Muscle layer of duodenum (tissue), 2 donors: ENCODE results near the gene HIP1.

ENCODE experiments used
- H3K27ac ChIP-seq: one replicate; pipeline ENCODE4 v1.7.0; 2013; ENCODE audit warnings: mild to moderate bottlenecking, low read length
- H3K27me3 ChIP-seq: one replicate; pipeline ENCODE4 v1.7.0; 2013; ENCODE audit warnings: low read depth, mild to moderate bottlenecking, control low read depth, low read length
- H3K36me3 ChIP-seq, 2 donors: one replicate each; pipeline ENCODE4 v1.7.0; 2013; ENCODE audit warnings: low read length in 2 of 2, control low read depth in 1 of 2, mild to moderate bottlenecking in 1 of 2; ENCODE audit not compliant: insufficient read depth in 2 of 2, control insufficient read depth in 1 of 2
- H3K4me1 ChIP-seq, 2 donors: one replicate each; pipeline ENCODE4 v1.7.0; 2013; ENCODE audit warnings: low read length in 2 of 2, mild to moderate bottlenecking in 2 of 2, control low read depth in 1 of 2, moderate library complexity in 1 of 2; ENCODE audit not compliant: insufficient read depth in 2 of 2, control insufficient read depth in 1 of 2
- H3K4me3 ChIP-seq, 2 donors: one replicate each; pipeline ENCODE4 v1.7.0; 2013; ENCODE audit warnings: low read length in 2 of 2, low read depth in 1 of 2, mild to moderate bottlenecking in 1 of 2
- H3K9me3 ChIP-seq, 2 donors: one replicate each; pipeline ENCODE4 v1.7.0; 2013; ENCODE audit warnings: low read length in 2 of 2, control low read depth in 1 of 2, mild to moderate bottlenecking in 1 of 2; ENCODE audit not compliant: control insufficient read depth in 1 of 2
- donor health status: healthy.

Gene HIP1

DNA sequence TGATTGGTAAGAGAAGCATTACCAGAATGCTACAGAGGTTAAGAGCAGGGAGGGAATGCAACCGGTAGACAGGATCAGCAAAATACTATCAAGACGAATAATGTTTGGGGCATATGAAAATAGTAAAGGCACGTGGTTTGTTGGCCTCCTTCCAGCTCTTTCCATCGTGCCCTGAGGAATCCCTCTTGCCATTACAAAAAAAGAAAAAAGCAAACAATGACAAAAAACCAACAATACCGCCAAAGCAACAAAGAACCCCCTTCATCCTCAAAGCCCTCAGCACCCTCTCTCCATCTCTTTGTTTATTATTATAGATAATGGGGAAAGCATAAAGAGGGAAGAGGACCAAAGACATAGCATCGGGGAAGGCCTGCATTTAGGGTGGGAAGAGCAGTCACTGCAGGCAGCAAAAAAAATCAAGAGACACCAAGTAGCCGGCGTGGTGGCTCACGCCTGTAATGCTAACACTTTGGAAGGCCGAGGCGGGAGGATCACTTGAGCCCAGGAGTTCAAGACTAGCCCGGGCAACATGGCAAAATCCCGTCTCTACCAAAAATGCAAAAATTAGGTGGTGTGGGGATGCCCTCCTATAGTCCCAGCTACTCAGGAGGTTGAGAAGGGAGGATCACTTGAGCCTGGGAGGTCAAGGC, 78.0 kb downstream of the HIP1 start:
- Histone ChIP-seq H3K4me1 (no peaks in the 10 kb centered on the region), H3K9me3 (no peaks in the 10 kb centered on the region), H3K4me3 (no peak overlapping the region), H3K36me3 (no peaks in the 10 kb centered on the region), H3K27me3 (no peaks in the 10 kb centered on the region), H3K27ac (no peak overlapping the region)

DNA sequence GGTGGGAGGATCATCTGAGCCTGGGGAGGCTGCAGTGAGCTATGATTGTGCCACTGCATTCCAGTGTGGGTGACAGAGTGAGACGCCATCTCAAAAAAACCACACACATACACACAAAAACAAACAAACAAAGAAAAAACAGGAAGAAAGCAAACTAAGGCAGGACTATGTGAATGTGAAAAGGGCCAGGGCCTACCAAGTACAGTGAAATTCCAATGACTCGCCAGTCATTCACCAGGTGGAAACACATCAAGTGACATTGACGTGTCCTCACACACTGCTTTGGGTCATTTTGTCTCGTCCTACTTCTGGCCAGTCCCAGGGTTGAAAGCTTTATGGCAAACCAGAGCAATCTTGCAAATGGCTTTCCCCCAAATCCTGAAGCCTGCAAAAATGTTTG, 79.9 kb downstream of the HIP1 start:
- Histone ChIP-seq H3K36me3 (no peaks in the 10 kb centered on the region), H3K4me3 (no peak overlapping the region), H3K4me1 (no peaks in the 10 kb centered on the region), H3K27me3 (no peaks in the 10 kb centered on the region), H3K9me3 (no peaks in the 10 kb centered on the region), H3K27ac (no peak overlapping the region)

DNA sequence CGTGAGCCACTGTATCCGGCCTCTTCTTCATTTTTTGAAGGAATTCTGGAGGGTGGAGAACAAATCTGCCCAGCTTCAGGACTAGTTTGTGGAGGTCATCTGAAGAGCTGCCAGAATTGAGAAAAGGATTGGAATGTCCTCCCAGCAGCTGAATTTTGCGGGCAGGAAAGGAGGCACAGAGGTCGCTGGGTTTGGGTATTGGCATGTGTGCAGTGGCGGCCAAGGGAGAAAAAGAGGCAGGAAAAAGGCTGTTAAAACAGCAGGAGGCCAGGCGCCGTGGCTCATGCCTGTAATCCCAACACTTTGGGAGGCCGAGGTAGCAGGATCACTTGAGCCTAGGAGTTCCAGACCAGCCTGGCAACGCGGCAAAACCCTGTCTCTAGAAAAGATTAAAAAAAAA, 80.4 kb downstream of the HIP1 start:
- H3K4me1 ChIP-seq, result no peaks in the 10 kb centered on the region

DNA sequence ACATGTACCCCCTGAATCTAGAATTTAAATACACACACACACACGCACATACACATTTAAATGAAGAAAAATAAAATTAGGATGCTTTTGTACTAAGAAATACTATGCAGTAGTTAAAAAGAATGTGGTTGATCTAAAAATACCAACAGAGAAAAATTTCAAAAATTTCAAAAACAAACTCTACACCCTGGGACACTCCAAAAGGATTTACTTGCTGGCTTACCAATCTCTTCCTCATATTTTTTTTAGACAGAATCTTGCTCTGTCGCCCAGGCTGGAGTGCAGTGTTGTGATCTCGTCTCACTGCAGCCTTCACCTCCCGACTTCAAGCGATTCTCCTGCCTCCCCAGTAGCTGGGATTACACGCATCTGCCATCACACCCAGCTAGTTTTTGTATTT, 80.9 kb downstream of the HIP1 start:
- Histone ChIP-seq H3K4me3 (no peak overlapping the region), H3K36me3 (no peaks in the 10 kb centered on the region), H3K9me3 (no peaks in the 10 kb centered on the region), H3K27me3 (no peaks in the 10 kb centered on the region), H3K4me1 (no peaks in the 10 kb centered on the region), H3K27ac (no peak overlapping the region)

More for the DNA sequence above, 80.4 kb downstream of the HIP1 start:
- H3K9me3 ChIP-seq, result no peaks in the 10 kb centered on the region
- H3K36me3 ChIP-seq, result no peaks in the 10 kb centered on the region
- no peak overlapping the region for H3K4me3 ChIP-seq
- no peak overlapping the region for H3K27ac ChIP-seq
- no peaks in the 10 kb centered on the region for H3K27me3 ChIP-seq

DNA sequence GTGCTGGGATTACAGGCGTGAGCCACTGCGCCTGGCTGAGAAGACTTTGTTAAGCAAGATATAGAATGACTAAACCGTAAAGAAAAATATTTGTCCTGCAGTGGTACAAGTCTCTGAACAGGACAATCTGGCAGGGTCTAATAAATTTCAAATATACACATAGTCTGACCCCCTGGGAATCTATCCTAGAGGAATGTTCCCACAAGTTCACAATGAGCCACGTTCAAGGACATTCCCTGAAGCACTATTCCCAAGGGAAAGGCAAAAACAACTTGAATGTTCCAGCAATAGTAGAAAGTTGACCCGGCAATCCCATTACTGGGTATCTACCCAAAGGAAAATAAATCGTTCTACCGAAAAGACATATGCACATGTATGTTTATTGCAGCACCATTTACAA, 82.0 kb downstream of the HIP1 start:
- Histone ChIP-seq H3K9me3 (no peaks in the 10 kb centered on the region), H3K36me3 (no peaks in the 10 kb centered on the region), H3K4me3 (no peak overlapping the region), H3K27me3 (no peaks in the 10 kb centered on the region), H3K27ac (no peak overlapping the region), H3K4me1 (no peaks in the 10 kb centered on the region)

DNA sequence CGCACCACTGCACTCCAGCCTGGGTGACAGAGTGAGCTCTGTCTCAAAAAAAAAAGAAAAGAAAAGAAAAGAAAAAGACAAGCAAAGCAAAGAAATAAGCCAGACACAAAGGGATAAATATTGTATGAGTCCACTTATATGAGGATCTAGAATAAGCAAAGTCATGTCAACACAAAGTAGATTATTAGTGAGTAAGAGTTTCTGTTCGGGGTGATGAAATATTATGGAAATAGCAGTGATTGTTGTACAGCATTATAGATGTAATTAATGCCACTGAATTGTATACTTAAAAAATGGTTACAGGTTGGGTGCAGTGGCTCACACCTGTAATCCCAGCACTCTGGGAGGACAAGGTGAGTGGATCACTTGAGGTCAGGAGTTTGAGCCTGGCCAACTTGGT, 83.2 kb downstream of the HIP1 start:
- Histone ChIP-seq H3K4me1 (no peaks in the 10 kb centered on the region), H3K36me3 (no peaks in the 10 kb centered on the region), H3K27ac (no peak overlapping the region), H3K4me3 (no peak overlapping the region), H3K27me3 (no peaks in the 10 kb centered on the region), H3K9me3 (no peaks in the 10 kb centered on the region)

DNA sequence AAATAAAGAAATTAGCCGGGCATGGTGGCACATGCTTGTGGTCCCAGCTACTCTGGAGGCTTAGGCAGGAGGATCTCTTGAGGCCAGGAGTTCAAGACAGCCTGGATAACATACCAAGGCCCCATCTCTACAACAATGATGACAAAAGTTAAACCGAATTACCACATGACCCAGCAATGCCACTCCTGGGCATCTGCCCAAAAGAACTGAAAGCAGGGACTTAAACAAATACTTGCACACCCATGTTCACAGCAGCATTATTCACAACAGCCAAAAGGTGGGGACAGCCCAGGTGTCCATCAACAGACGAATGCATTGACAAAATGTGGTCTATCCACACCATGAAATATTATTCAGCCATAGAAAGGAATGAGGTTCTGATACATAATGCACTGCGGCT, 83.9 kb downstream of the HIP1 start:
- H3K27me3 ChIP-seq, result no peaks in the 10 kb centered on the region
- H3K27ac ChIP-seq, result no peak overlapping the region
- H3K9me3 ChIP-seq, result no peaks in the 10 kb centered on the region
- H3K4me3 ChIP-seq, result no peak overlapping the region
- no peaks in the 10 kb centered on the region for H3K36me3 ChIP-seq
- H3K4me1 ChIP-seq, result no peaks in the 10 kb centered on the region

DNA sequence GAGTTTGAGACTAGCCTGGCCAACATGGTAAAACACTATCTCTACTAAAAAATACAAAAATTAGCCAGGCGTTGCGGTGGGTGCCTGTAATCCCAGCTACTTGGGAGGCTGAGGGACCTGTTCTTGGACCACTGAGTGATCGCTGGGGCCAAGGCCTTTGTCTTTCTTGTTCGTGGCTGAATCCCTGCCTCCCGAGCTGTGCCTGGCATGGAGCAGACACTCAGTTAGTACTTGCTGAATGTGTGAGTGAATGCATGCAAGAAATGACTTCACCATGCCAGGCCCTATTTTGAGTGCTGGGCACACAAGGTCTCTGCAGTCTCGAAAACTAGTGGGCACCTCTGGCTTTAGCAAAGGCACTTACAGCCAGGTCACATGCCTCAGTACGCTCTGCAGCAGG, 85.1 kb downstream of the HIP1 start:
- Histone ChIP-seq H3K27me3 (no peaks in the 10 kb centered on the region), H3K4me1 (peaks cover 0 to 3% of the 10 kb centered on the region in 2 donors), H3K9me3 (no peaks in the 10 kb centered on the region), H3K36me3 (no peaks in the 10 kb centered on the region), H3K27ac (no peak overlapping the region), H3K4me3 (no peak overlapping the region)

DNA sequence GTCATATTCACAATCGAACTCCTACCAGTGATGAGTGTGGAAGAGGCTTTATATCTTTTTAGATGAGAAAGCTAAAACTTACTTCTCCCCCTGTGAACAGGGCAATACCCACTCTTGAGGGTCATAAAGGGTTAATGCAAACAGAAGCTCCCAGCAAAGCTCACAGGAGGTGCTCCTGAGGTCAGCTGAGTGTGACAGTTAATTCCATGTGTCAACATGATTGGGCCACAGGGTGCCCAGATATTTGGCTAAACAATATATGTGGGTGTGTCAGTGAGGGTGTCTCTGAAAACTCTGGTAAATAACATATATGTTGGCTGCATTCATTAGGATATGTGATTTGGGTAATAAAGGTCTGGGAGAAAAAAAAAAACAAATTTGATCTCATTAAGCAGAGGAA, 86.0 kb downstream of the HIP1 start:
- Histone ChIP-seq H3K4me1 (peaks cover 0 to 3% of the 10 kb centered on the region in 2 donors), H3K4me3 (no peak overlapping the region), H3K27ac (no peak overlapping the region), H3K27me3 (no peaks in the 10 kb centered on the region), H3K9me3 (no peaks in the 10 kb centered on the region), H3K36me3 (no peaks in the 10 kb centered on the region)

DNA sequence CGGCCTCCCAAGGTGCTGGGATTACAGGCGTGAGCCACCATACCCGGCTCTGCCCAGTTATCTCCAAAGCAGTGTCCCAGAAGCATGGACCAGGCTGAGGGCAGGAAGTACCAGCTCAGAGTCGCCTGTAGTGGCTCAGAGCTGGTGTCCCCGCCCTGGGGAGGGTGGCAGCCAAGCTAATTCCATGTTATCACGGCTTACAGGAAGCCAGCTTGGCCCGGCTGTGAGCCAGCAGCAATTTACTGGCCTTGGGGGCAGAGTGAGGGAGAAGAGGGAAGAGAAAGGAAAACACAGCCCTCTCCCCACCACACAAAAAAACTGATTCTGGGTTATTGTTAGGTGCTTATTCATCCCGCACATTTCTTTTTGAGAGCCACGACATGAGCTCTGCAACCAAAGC, 88.1 kb downstream of the HIP1 start:
- H3K27me3 ChIP-seq, result no peaks in the 10 kb centered on the region
- no peak overlapping the region for H3K27ac ChIP-seq
- H3K36me3 ChIP-seq, result no peaks in the 10 kb centered on the region
- H3K4me1 ChIP-seq, result peaks cover 0 to 3% of the 10 kb centered on the region in 2 donors
- no peaks in the 10 kb centered on the region for H3K9me3 ChIP-seq
- no peak overlapping the region for H3K4me3 ChIP-seq

DNA sequence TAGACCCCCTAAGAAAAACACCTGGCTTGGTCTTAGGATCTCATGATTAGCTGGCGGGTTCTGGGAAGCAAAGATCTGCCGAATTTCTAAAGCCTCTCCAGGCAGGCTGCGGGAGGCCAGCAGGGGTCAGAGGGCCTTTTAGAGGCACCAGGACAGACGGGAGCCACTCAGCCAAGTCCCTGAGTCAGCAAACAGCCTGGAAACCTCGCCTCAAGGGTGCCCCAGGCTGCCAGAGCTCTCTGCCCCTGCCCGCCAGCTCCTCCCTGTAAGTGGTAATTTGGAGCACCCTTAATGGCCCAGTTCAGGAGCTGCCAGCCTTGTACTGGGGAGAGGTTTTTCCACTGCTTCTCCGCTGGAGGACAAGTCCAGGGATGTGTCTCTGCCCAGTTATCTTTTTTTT, 88.7 kb downstream of the HIP1 start:
- H3K27me3 ChIP-seq, result no peaks in the 10 kb centered on the region
- peaks cover 0 to 3% of the 10 kb centered on the region in 2 donors for H3K4me1 ChIP-seq
- no peak overlapping the region for H3K4me3 ChIP-seq
- no peaks in the 10 kb centered on the region for H3K36me3 ChIP-seq
- no peak overlapping the region for H3K27ac ChIP-seq
- H3K9me3 ChIP-seq, result no peaks in the 10 kb centered on the region

DNA sequence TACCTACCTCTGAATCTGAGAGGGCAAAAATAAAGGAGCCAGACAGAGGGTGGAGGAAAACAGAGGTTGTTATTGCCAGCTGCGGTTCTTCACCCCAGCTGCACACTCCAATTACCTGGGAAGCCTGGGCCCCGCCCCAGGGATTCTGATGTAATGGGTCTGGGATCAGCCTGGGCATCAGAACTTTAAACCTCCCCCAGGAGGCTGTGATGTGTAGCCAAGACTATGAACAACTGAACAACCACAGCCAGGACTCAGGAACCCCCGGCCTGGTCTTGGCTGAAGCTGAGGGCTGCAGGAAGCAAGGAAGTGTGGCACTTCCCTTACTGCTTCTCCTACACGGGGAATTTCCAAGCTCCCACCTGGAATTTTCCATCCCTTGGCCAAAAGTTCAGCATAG, 89.3 kb downstream of the HIP1 start:
- H3K27ac ChIP-seq, result no peak overlapping the region
- no peaks in the 10 kb centered on the region for H3K9me3 ChIP-seq
- H3K36me3 ChIP-seq, result no peaks in the 10 kb centered on the region
- no peaks in the 10 kb centered on the region for H3K27me3 ChIP-seq
- H3K4me3 ChIP-seq, result no peak overlapping the region
- peaks cover 0 to 3% of the 10 kb centered on the region in 2 donors for H3K4me1 ChIP-seq
